ENCODE results near the gene BLOC1S6. TPM values are rescaled to one million over a fixed set of nuclear protein-coding genes. Genes with fewer than 3 reads are reported as not detected.
A peak's percentile ranks its signal among the peaks of the same experiment; 100 is the strongest.

Gene BLOC1S6
- total RNA-seq (35.0 TPM), polyA plus RNA-seq (ENCODE audit: insufficient read depth, low read depth, low replicate concordance) (14.8 TPM)
- long read RNA-seq, donor 1, full-length matches to known transcripts: 7 of 7 reads
- long read RNA-seq, donor 1, partial matches to known transcripts: 0 of 7 reads
- long read RNA-seq, donor 1, other reads (novel, unspliced or antisense): 0 of 7 reads
- long read RNA-seq, donor 2, full-length matches to known transcripts: 6 of 6 reads
- long read RNA-seq, donor 2, partial matches to known transcripts: 0 of 6 reads
- long read RNA-seq, donor 2, other reads (novel, unspliced or antisense): 0 of 6 reads
- long read RNA-seq, donor 3, full-length matches to known transcripts: 7 of 22 reads
- long read RNA-seq, donor 3, partial matches to known transcripts: 15 of 22 reads
- long read RNA-seq, donor 3, other reads (novel, unspliced or antisense): 0 of 22 reads
- long read RNA-seq, donor 4, full-length matches to known transcripts: 10 of 10 reads
- long read RNA-seq, donor 4, partial matches to known transcripts: 0 of 10 reads
- long read RNA-seq, donor 4, other reads (novel, unspliced or antisense): 0 of 10 reads
- long read RNA-seq, donor 5: 0 reads
- long read RNA-seq, donor 6, full-length matches to known transcripts: 6 of 6 reads
- long read RNA-seq, donor 6, partial matches to known transcripts: 0 of 6 reads
- long read RNA-seq, donor 6, other reads (novel, unspliced or antisense): 0 of 6 reads
- long read RNA-seq, donor 7, full-length matches to known transcripts: 13 of 15 reads
- long read RNA-seq, donor 7, partial matches to known transcripts: 2 of 15 reads
- long read RNA-seq, donor 7, other reads (novel, unspliced or antisense): 0 of 15 reads
- long read RNA-seq, donor 8, full-length matches to known transcripts: 7 of 7 reads
- long read RNA-seq, donor 8, partial matches to known transcripts: 0 of 7 reads
- long read RNA-seq, donor 8, other reads (novel, unspliced or antisense): 0 of 7 reads
- long read RNA-seq, donor 9, partial matches to known transcripts: 0 of 4 reads
- long read RNA-seq, donor 9, other reads (novel, unspliced or antisense): 0 of 4 reads
- long read RNA-seq, donor 10, full-length matches to known transcripts: 11 of 11 reads
- long read RNA-seq, donor 10, partial matches to known transcripts: 0 of 11 reads
- long read RNA-seq, donor 10, other reads (novel, unspliced or antisense): 0 of 11 reads

- Histone ChIP-seq H3K27ac (ENCODE audit: low read depth in 2 of 2, low read length in 2 of 2) (peak within 1 kb of the TSS; percentile 100), H3K4me1 (ENCODE audit: control insufficient read depth in 2 of 3, insufficient read depth in 2 of 3, low read depth in 1 of 3, low read length in 3 of 3) (peaks cover 5 to 19% (median 11%) of the 10 kb centered on the region in 3 donors), H3K9ac (ENCODE audit: low read length in 3 of 3) (peak within 1 kb of the TSS; percentile 74 to 100 (median 87)), H3K36me3 (ENCODE audit: control insufficient read depth in 2 of 3, insufficient read depth in 3 of 3, low read length in 3 of 3) (no peaks in the 10 kb centered on the region), H3K4me3 (ENCODE audit: low read length in 3 of 3) (peak within 1 kb of the TSS; percentile 89 to 100 (median 100)), H3K9me3 (ENCODE audit: control insufficient read depth in 2 of 3, insufficient read depth in 1 of 3, low read length in 3 of 3) (no peaks in the 10 kb centered on the region), H3K27me3 (ENCODE audit: control insufficient read depth, insufficient read depth, low read length) (no peaks in the 10 kb centered on the region)
- TF ChIP-seq CTCF (IDR thresholded peaks at IDR 0.05; ENCODE audit: borderline replicate concordance, extremely low read depth, insufficient read depth): no peak
- FAIRE-seq (no peak), DNase-seq (peak; percentile 96 to 98 (median 96))
- intact Hi-C loops (cut with DNase I): no loop called here
Observed at GRCh38 chr15:45587095-45587862, at the start of gene BLOC1S6. Gene BLOC1S6 (plus strand): TSS chr15:45587379. CDS start chr15:45587444, 65 bp downstream.

GRCh38 chr15:45539680-45540079 lies 47.5 kb upstream of the BLOC1S6 start:
- Histone ChIP-seq H3K27me3 (ENCODE audit: control insufficient read depth, insufficient read depth, low read length) (no peaks in the 10 kb centered on the region), H3K36me3 (ENCODE audit: control insufficient read depth in 2 of 3, insufficient read depth in 3 of 3, low read length in 3 of 3) (no peaks in the 10 kb centered on the region), H3K27ac (ENCODE audit: low read depth in 2 of 2, low read length in 2 of 2) (no peak overlapping the region), H3K9ac (ENCODE audit: low read length in 3 of 3) (no peak overlapping the region), H3K4me3 (ENCODE audit: low read length in 3 of 3) (no peak overlapping the region), H3K4me1 (ENCODE audit: control insufficient read depth in 2 of 3, insufficient read depth in 2 of 3, low read depth in 1 of 3, low read length in 3 of 3) (no peaks in the 10 kb centered on the region), H3K9me3 (ENCODE audit: control insufficient read depth in 2 of 3, insufficient read depth in 1 of 3, low read length in 3 of 3) (no peaks in the 10 kb centered on the region)
- no peak for DNase-seq
- no peak for FAIRE-seq
- no peak for TF ChIP-seq CTCF (IDR thresholded peaks at IDR 0.05; ENCODE audit: borderline replicate concordance, extremely low read depth, insufficient read depth)
- intact Hi-C loops (cut with DNase I): no loop called here

GRCh38 chr15:45540531-45540930 lies 46.6 kb upstream of the BLOC1S6 start:
- Histone ChIP-seq H3K4me1 (ENCODE audit: control insufficient read depth in 2 of 3, insufficient read depth in 2 of 3, low read depth in 1 of 3, low read length in 3 of 3) (no peaks in the 10 kb centered on the region), H3K4me3 (ENCODE audit: low read length in 3 of 3) (no peak overlapping the region), H3K27ac (ENCODE audit: low read depth in 2 of 2, low read length in 2 of 2) (no peak overlapping the region), H3K9me3 (ENCODE audit: control insufficient read depth in 2 of 3, insufficient read depth in 1 of 3, low read length in 3 of 3) (no peaks in the 10 kb centered on the region), H3K27me3 (ENCODE audit: control insufficient read depth, insufficient read depth, low read length) (no peaks in the 10 kb centered on the region), H3K9ac (ENCODE audit: low read length in 3 of 3) (no peak overlapping the region), H3K36me3 (ENCODE audit: control insufficient read depth in 2 of 3, insufficient read depth in 3 of 3, low read length in 3 of 3) (no peaks in the 10 kb centered on the region)
- DNase-seq (no peak), FAIRE-seq (no peak)
- intact Hi-C loops (cut with DNase I): no loop called here
- TF ChIP-seq CTCF (IDR thresholded peaks at IDR 0.05; ENCODE audit: borderline replicate concordance, extremely low read depth, insufficient read depth): no peak

Data from kidney (tissue), 22 donors.